Activated T-helper 2 cell treated with anti-CD3 and anti-CD28 coated beads, Interferon-gamma antibody, Interleukin-2, Interleukin-4, amounts not matched to agents 10 μg/mL and 5 μg/mL and 100 μg/mL, durations not matched to agents 14 hours and 24 hours and 36 hours (primary cell): ENCODE measurements around the gene PACSIN2. TPM values are rescaled to one million over a fixed set of nuclear protein-coding genes. Genes with fewer than 3 reads are reported as not detected.
A peak's percentile ranks its signal among the peaks of the same experiment; 100 is the strongest.
"Not testable (repeated sequence)": the region's sequence is repeated elsewhere in the genome, so short reads cannot be mapped to it uniquely, and the experiment has no call there.

Experiments used
- DNase-seq: peaks from one replicate; pipeline ENCODE4 v3.0.0; 2021; ENCODE audit warnings: low spot score
- H3K27ac Mint-ChIP-seq: one replicate; pipeline ENCODE4 v1.8.0; 2021; ENCODE audit warnings: mixed read lengths
- H3K27me3 Mint-ChIP-seq: one replicate; pipeline ENCODE4 v1.8.0; 2021; ENCODE audit warnings: low read depth, mixed read lengths
- H3K36me3 Mint-ChIP-seq: one replicate; pipeline ENCODE4 v1.8.0; 2021; ENCODE audit warnings: low read depth, mixed read lengths
- H3K4me1 Mint-ChIP-seq: one replicate; pipeline ENCODE4 v1.8.0; 2021; ENCODE audit warnings: low read depth, mixed read lengths
- H3K4me3 Mint-ChIP-seq: one replicate; pipeline ENCODE4 v1.8.0; 2021; ENCODE audit warnings: low read depth, mild to moderate bottlenecking, moderate library complexity, mixed read lengths
- H3K9me3 Mint-ChIP-seq: one replicate; pipeline ENCODE4 v1.8.0; 2021; ENCODE audit warnings: mixed read lengths
- intact Hi-C: fragments of 100-400 bp; cut with micrococcal nuclease; formaldehyde crosslinking; loops from one replicate; pipeline ENCODE4 v1.15.1; 2023
- total RNA-seq: library from RNA; stranded (reverse); gene quantifications from 2 replicates; pipeline ENCODE4 v1.2.3, GENCODE V29; 2022

Gene PACSIN2
- total RNA-seq, 1 donor from 2014 or later: 30.8 TPM

DNA sequence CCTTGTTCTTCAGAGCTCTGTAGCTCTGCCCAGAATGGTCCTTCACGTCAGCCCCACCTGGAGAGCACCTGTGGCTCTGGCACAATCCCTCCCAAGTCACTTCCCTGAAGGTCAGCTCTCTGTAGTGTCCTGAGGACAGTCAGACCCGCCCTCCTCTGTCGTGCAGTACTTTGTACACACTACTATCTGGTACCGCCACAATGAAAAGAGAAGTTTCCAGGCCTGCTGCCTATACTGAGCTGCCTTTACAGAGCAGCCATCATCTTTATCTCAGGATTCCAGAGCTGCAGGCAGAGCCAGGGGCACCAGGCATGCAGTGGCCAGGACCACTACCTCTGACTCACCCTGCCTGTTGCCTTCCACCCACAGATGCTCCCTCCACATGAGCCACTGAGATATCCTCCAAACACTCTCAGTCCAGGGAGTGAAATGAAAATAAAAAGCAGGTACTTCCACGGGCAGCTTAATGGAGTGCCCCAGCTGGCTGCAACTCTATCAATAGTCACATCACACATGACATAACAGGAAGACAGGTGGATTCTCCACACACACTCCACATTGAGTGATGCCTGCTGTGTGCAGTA is 7.3 kb downstream of the PACSIN2 start:
- no peak for DNase-seq
- Mint-ChIP-seq H3K36me3 (peaks cover 4% of the 10 kb centered on the region), H3K27me3 (no peaks in the 10 kb centered on the region), H3K4me1 (peaks cover 28% of the 10 kb centered on the region), H3K27ac (no peak overlapping the region), H3K4me3 (no peak overlapping the region), H3K9me3 (no peaks in the 10 kb centered on the region)
- intact Hi-C loops: no loop called here

- no peaks in the 10 kb centered on the region for H3K27me3 Mint-ChIP-seq
- no peak overlapping the region for H3K27ac Mint-ChIP-seq
- peaks cover 4% of the 10 kb centered on the region for H3K36me3 Mint-ChIP-seq
- no peaks in the 10 kb centered on the region for H3K9me3 Mint-ChIP-seq
- peaks cover 36% of the 10 kb centered on the region for H3K4me1 Mint-ChIP-seq
- no peak overlapping the region for H3K4me3 Mint-ChIP-seq
- no peak for DNase-seq
- intact Hi-C loops: no loop called here
Observed at GRCh38 chr22:43006753-43007152, 8.2 kb downstream of the PACSIN2 start.

- H3K27me3 Mint-ChIP-seq: no peaks in the 10 kb centered on the region
- no peak overlapping the region for H3K27ac Mint-ChIP-seq
- intact Hi-C loops: no loop called here
- H3K36me3 Mint-ChIP-seq: peaks cover 4% of the 10 kb centered on the region
- no peak for DNase-seq
- H3K4me1 Mint-ChIP-seq: peaks cover 43% of the 10 kb centered on the region
- no peaks in the 10 kb centered on the region for H3K9me3 Mint-ChIP-seq
- no peak overlapping the region for H3K4me3 Mint-ChIP-seq
Observed at GRCh38 chr22:43006016-43006505, 8.9 kb downstream of the PACSIN2 start.

DNA sequence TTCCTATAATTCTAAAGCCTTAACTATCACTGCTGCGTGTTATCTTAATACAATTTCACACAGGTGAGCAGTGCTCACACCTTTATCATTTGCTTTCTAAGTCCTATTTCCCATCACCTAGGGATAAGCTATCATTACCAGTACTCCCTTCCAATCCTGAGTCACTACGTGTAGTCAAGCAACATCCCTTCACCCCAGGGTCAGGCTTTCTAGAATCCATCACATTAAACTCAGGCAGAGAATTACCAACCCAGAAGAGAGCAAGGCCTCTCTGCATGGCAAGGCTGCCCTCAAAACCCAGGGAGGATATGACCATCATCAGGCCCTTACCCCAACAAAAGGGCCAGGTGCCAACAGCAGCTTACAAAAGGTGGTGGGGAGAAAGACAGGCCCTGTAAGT is 9.8 kb downstream of the PACSIN2 start:
- Mint-ChIP-seq H3K27me3 (no peaks in the 10 kb centered on the region), H3K4me1 (peaks cover 52% of the 10 kb centered on the region), H3K4me3 (no peak overlapping the region), H3K36me3 (peaks cover 4% of the 10 kb centered on the region), H3K27ac (no peak overlapping the region), H3K9me3 (no peaks in the 10 kb centered on the region)
- no peak for DNase-seq
- intact Hi-C loops: no loop called here

GRCh38 chr22:43004362-43005035 is 10.4 kb downstream of the PACSIN2 start:
- Mint-ChIP-seq H3K27me3 (no peaks in the 10 kb centered on the region), H3K27ac (no peak overlapping the region), H3K4me3 (no peak overlapping the region), H3K36me3 (peaks cover 4% of the 10 kb centered on the region), H3K4me1 (peaks cover 53% of the 10 kb centered on the region), H3K9me3 (no peaks in the 10 kb centered on the region)
- intact Hi-C loops: loop anchor here (5.0 kb wide), 1 partner anchor 72 kb away; no protein-coding TSS in a partner anchor
- DNase-seq: no peak

- Mint-ChIP-seq H3K4me3 (peak overlapping the region; percentile 9), H3K4me1 (peaks cover 64% of the 10 kb centered on the region), H3K27me3 (no peaks in the 10 kb centered on the region), H3K9me3 (no peaks in the 10 kb centered on the region), H3K27ac (no peak overlapping the region), H3K36me3 (peaks cover 4% of the 10 kb centered on the region)
- intact Hi-C loops: loop anchor here (5.0 kb wide), 1 partner anchor 70 kb away; no protein-coding TSS in a partner anchor
- no peak for DNase-seq
Observed at GRCh38 chr22:43002202-43002586, 12.8 kb downstream of the PACSIN2 start.

GRCh38 chr22:43001271-43002201 is 13.4 kb downstream of the PACSIN2 start:
- H3K9me3 Mint-ChIP-seq: no peaks in the 10 kb centered on the region

DNA sequence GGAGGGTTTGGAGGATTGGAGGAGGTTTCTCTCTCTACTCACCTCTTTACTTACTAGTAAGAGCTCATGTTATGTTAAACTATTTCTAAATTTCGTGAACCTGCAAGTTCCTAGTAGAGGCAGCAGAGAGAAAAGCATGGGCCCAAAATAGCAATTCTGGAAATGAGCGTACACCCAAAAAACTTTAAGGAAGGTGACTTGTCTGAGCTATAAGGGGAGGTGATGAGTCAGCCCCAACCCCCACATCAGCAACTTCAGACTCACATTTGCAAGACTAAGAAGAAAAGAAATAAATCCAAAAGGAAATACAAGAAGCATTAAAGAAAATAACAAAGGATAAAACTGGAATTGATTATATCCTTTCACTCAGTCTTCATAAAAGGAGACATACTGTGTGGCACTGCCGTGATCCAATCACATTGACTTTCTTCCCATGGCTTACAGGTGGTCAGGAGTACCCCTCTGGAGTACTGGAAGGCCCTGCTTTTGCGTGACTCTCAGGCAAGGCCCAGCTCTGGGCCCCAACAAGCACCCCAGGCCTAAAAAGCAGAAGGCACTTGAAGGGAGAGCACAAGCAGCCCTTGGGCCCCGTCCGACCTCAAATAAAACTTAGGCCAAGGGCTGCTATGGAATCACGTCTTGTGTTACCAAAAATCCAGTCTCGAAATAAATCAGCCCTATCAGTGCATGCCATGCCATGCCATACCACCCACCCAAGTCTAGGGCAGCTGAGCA is 14.3 kb downstream of the PACSIN2 start:
- Mint-ChIP-seq H3K27me3 (no peaks in the 10 kb centered on the region), H3K36me3 (peaks cover 4% of the 10 kb centered on the region)
- intact Hi-C loops: loop anchor here (1.0 to 5.0 kb wide), 4 partner anchors 14 to 138 kb away; partner anchors contain the start of gene PACSIN2

More at GRCh38 chr22:43001271-43002201, 13.4 kb downstream of the PACSIN2 start:
- Mint-ChIP-seq H3K27me3 (no peaks in the 10 kb centered on the region), H3K4me1 (peaks cover 66% of the 10 kb centered on the region), H3K4me3 (no peak overlapping the region), H3K36me3 (peaks cover 4% of the 10 kb centered on the region), H3K27ac (peak overlapping the region; percentile 30)
- no peak for DNase-seq
- intact Hi-C loops: loop anchor here (2.0 to 5.0 kb wide), 3 partner anchors 13 to 139 kb away; partner anchors contain the start of gene PACSIN2

GRCh38 chr22:42997582-42998090 is 17.3 kb downstream of the PACSIN2 start:
- peak overlapping the region; percentile 46 for H3K27ac Mint-ChIP-seq
- DNase-seq: no peak
- H3K4me1 Mint-ChIP-seq: peaks cover 45% of the 10 kb centered on the region
- peaks cover 5% of the 10 kb centered on the region for H3K36me3 Mint-ChIP-seq
- H3K27me3 Mint-ChIP-seq: no peaks in the 10 kb centered on the region
- no peaks in the 10 kb centered on the region for H3K9me3 Mint-ChIP-seq
- H3K4me3 Mint-ChIP-seq: no peak overlapping the region
- intact Hi-C loops: no loop called here

More for the DNA sequence above, 14.3 kb downstream of the PACSIN2 start:
- no peak for DNase-seq
- H3K9me3 Mint-ChIP-seq: no peaks in the 10 kb centered on the region
- peaks cover 66% of the 10 kb centered on the region for H3K4me1 Mint-ChIP-seq
- H3K27ac Mint-ChIP-seq: peak overlapping the region; percentile 60
- peak overlapping the region; percentile 22 for H3K4me3 Mint-ChIP-seq

GRCh38 chr22:42996646-42997365 is 18.1 kb downstream of the PACSIN2 start:
- Mint-ChIP-seq H3K27ac (no peak overlapping the region), H3K27me3 (no peaks in the 10 kb centered on the region), H3K36me3 (peaks cover 5% of the 10 kb centered on the region), H3K4me3 (no peak overlapping the region), H3K9me3 (no peaks in the 10 kb centered on the region), H3K4me1 (peaks cover 37% of the 10 kb centered on the region)
- intact Hi-C loops: no loop called here
- DNase-seq: no peak

DNA sequence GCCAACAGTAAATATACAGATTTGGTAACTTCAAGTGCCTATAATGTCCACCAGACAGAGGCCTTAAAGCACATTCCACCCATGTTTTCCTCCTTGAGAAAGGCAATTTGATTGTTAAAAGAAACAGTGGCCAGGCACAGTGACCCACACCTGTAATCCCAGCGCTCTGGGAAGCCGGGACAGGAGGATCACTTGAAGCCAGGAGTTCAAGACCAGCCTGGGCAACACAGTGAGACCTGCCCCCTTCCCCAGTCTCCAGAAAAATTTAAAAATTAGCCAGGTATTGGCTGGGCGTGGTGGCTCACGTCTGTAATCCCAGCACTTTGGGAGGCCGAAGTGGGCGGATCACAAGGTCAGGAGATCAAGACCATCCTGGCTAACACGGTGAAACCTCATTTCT is 19.3 kb downstream of the PACSIN2 start:
- H3K4me1 Mint-ChIP-seq: peaks cover 29% of the 10 kb centered on the region
- DNase-seq, intact Hi-C loops, H3K9me3 Mint-ChIP-seq, H3K27me3 Mint-ChIP-seq, H3K4me3 Mint-ChIP-seq, H3K36me3 Mint-ChIP-seq, H3K27ac Mint-ChIP-seq: not testable (repeated sequence)
